GM23338 (cell line): ENCODE data around the gene TPRG1. TPM values are rescaled to one million over a fixed set of nuclear protein-coding genes. Genes with fewer than 3 reads are reported as not detected.

Experiments
- ATAC-seq: fragments of 200-7000 bp; cut with Tn5 transposase; 3 replicates; pipeline ENCODE4 v1.9.1; 2020
- DNase-seq: peaks from one replicate; pipeline ENCODE4 v3.0.0-alpha.2; 2015; ENCODE audit warnings: low spot score
- H2AFZ ChIP-seq: fragments of 200-600 bp; sonication (generic); 2 replicates; pipeline ENCODE4 v1.8.0; 2016; ENCODE audit warnings: antibody characterized with exemption, mild to moderate bottlenecking, moderate library complexity
- H3F3A ChIP-seq: fragments of 200-600 bp; sonication (generic); replicated peaks from 2 replicates; pipeline ENCODE4 v1.8.0; 2017; ENCODE audit warnings: antibody characterized with exemption, mixed run types, low read depth
- H3K27ac ChIP-seq: fragments of 200-600 bp; sonication (generic); 2 replicates; pipeline ENCODE4 v1.6.1; 2016; ENCODE audit warnings: low read depth
- H3K27me3 ChIP-seq: fragments of 200-600 bp; sonication (generic); 2 replicates; pipeline ENCODE4 v1.8.0; 2016; ENCODE audit warnings: mild to moderate bottlenecking, mixed run types, moderate library complexity; ENCODE audit not compliant: insufficient read depth
- H3K36me3 ChIP-seq: fragments of 200-600 bp; sonication (generic); 2 replicates; pipeline ENCODE4 v1.8.0; 2016; ENCODE audit warnings: mild to moderate bottlenecking; ENCODE audit not compliant: insufficient read depth
- H3K4me1 ChIP-seq: fragments of 200-600 bp; sonication (generic); 2 replicates; pipeline ENCODE4 v1.8.0; 2016; ENCODE audit warnings: mild to moderate bottlenecking, moderate library complexity; ENCODE audit not compliant: insufficient read depth
- H3K4me2 ChIP-seq: fragments of 200-600 bp; sonication (generic); 2 replicates; pipeline ENCODE4 v1.7.1; 2017; ENCODE audit warnings: mixed run types
- H3K4me3 ChIP-seq: fragments of 200-600 bp; sonication (generic); 2 replicates; pipeline ENCODE4 v1.6.1; 2016; ENCODE audit warnings: mixed run types
- H3K79me2 ChIP-seq: fragments of 200-600 bp; sonication (generic); replicated peaks from 2 replicates; pipeline ENCODE4 v1.8.0; 2017; ENCODE audit warnings: mild to moderate bottlenecking; ENCODE audit not compliant: insufficient read depth
- H3K9me2 ChIP-seq: fragments of 200-600 bp; sonication (generic); 2 replicates; pipeline ENCODE4 v1.8.0; 2017; ENCODE audit not compliant: insufficient read depth
- H4K20me1 ChIP-seq: fragments of 200-600 bp; sonication (generic); replicated peaks from 2 replicates; pipeline ENCODE4 v1.8.0; 2017; ENCODE audit warnings: mild to moderate bottlenecking; ENCODE audit not compliant: insufficient read depth
- H3K27ac Mint-ChIP-seq: 2 replicates; pipeline ENCODE4 v1.8.0; 2020; ENCODE audit warnings: inconsistent platforms, mild to moderate bottlenecking, moderate library complexity, mixed read lengths
- H3K27me3 Mint-ChIP-seq: 3 replicates; pipeline ENCODE4 v1.8.0; 2022; ENCODE audit warnings: low read depth, mild to moderate bottlenecking, moderate library complexity, mixed read lengths, inconsistent platforms; ENCODE audit not compliant: insufficient read depth, poor library complexity
- H3K36me3 Mint-ChIP-seq: 3 replicates; pipeline ENCODE4 v1.8.0; 2021; ENCODE audit warnings: low read depth, mild to moderate bottlenecking, inconsistent platforms, moderate library complexity, mixed read lengths
- H3K4me1 Mint-ChIP-seq: 3 replicates; pipeline ENCODE4 v1.8.0; 2020; ENCODE audit warnings: mild to moderate bottlenecking, inconsistent platforms, mixed read lengths
- H3K4me3 Mint-ChIP-seq: 3 replicates; pipeline ENCODE4 v1.8.0; 2021; ENCODE audit warnings: moderate library complexity, mild to moderate bottlenecking, inconsistent platforms, mixed read lengths
- H3K9me3 Mint-ChIP-seq: 3 replicates; pipeline ENCODE4 v1.8.0; 2020; ENCODE audit warnings: moderate library complexity, mild to moderate bottlenecking, inconsistent platforms, mixed read lengths
- polyA plus RNA-seq: library from polyadenylated mRNA; unstranded; fragments of >200 nt; fragmentation: Nextera tagmentation; extraction: Ambion mirVana; gene quantifications from 2 replicates; pipeline ENCODE4 v1.2.1, GENCODE V29; 2016
- total RNA-seq: library from RNA; depleted of rRNA; stranded (reverse); fragments of >200 nt; shearing (Covaris generic); gene quantifications from 2 replicates; pipeline ENCODE4 v1.2.3, GENCODE V29; 2014
- TF ChIP-seq, protein P1 (sequence below): fragments of 250-450 bp; sonication (Bioruptor Pico); IDR thresholded peaks from 2 replicates; pipeline ENCODE4 v1.5.0; 2020; ENCODE audit warnings: mild to moderate bottlenecking, moderate library complexity
- TF ChIP-seq, protein P2 (sequence below), 2 experiments: fragments of 200-600 bp in 1 of 2; sonication (generic) in 1 of 2; conservative IDR thresholded peaks; 2 replicates each; pipeline versions ENCODE4 v1.5.1 to v1.6.1; 2016 to 2017; ENCODE audit warnings: antibody characterized with exemption in 2 of 2, low read depth in 2 of 2, mild to moderate bottlenecking in 2 of 2, moderate library complexity in 1 of 2

TPRG1 gene
- total and polyA plus RNA-seq, 2 experiments from 2014 or later: 0.74 to 1.7 TPM

DNA sequence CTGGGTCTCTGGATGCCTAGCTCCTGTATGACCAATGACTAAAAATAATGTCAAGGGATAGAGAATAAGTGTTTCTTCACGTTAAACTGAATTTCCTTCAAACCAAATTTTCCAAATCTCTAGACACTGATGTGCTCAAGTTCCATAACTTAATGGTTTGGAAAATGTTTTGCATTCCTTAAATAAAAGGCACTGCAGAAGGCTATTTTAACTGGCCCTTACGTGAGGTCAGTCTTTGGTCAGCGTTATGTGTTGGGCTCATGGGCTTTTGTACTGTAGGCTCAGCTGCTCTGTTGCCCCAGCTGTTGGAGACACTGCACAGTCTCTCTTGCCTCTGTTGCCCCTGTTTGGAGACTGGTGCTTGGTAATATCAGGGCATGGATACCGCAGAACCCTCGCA is 188.5 kb downstream of the TPRG1 start:
- Histone ChIP-seq H4K20me1 (no peaks in the 10 kb centered on the region), H3K4me2 (no peak overlapping the region), H3K79me2 (no peaks in the 10 kb centered on the region), H3K27me3 (no peaks in the 10 kb centered on the region), H3K4me3 (no peak overlapping the region), H2AFZ (no peak overlapping the region), H3K9me2 (no peaks in the 10 kb centered on the region), H3K36me3 (no peaks in the 10 kb centered on the region), H3K27ac (no peak overlapping the region), H3K4me1 (peaks cover 9% of the 10 kb centered on the region), H3F3A (no peaks in the 10 kb centered on the region)
- ATAC-seq (no peak), DNase-seq (no peak)
- TF ChIP-seq, protein P1, sequence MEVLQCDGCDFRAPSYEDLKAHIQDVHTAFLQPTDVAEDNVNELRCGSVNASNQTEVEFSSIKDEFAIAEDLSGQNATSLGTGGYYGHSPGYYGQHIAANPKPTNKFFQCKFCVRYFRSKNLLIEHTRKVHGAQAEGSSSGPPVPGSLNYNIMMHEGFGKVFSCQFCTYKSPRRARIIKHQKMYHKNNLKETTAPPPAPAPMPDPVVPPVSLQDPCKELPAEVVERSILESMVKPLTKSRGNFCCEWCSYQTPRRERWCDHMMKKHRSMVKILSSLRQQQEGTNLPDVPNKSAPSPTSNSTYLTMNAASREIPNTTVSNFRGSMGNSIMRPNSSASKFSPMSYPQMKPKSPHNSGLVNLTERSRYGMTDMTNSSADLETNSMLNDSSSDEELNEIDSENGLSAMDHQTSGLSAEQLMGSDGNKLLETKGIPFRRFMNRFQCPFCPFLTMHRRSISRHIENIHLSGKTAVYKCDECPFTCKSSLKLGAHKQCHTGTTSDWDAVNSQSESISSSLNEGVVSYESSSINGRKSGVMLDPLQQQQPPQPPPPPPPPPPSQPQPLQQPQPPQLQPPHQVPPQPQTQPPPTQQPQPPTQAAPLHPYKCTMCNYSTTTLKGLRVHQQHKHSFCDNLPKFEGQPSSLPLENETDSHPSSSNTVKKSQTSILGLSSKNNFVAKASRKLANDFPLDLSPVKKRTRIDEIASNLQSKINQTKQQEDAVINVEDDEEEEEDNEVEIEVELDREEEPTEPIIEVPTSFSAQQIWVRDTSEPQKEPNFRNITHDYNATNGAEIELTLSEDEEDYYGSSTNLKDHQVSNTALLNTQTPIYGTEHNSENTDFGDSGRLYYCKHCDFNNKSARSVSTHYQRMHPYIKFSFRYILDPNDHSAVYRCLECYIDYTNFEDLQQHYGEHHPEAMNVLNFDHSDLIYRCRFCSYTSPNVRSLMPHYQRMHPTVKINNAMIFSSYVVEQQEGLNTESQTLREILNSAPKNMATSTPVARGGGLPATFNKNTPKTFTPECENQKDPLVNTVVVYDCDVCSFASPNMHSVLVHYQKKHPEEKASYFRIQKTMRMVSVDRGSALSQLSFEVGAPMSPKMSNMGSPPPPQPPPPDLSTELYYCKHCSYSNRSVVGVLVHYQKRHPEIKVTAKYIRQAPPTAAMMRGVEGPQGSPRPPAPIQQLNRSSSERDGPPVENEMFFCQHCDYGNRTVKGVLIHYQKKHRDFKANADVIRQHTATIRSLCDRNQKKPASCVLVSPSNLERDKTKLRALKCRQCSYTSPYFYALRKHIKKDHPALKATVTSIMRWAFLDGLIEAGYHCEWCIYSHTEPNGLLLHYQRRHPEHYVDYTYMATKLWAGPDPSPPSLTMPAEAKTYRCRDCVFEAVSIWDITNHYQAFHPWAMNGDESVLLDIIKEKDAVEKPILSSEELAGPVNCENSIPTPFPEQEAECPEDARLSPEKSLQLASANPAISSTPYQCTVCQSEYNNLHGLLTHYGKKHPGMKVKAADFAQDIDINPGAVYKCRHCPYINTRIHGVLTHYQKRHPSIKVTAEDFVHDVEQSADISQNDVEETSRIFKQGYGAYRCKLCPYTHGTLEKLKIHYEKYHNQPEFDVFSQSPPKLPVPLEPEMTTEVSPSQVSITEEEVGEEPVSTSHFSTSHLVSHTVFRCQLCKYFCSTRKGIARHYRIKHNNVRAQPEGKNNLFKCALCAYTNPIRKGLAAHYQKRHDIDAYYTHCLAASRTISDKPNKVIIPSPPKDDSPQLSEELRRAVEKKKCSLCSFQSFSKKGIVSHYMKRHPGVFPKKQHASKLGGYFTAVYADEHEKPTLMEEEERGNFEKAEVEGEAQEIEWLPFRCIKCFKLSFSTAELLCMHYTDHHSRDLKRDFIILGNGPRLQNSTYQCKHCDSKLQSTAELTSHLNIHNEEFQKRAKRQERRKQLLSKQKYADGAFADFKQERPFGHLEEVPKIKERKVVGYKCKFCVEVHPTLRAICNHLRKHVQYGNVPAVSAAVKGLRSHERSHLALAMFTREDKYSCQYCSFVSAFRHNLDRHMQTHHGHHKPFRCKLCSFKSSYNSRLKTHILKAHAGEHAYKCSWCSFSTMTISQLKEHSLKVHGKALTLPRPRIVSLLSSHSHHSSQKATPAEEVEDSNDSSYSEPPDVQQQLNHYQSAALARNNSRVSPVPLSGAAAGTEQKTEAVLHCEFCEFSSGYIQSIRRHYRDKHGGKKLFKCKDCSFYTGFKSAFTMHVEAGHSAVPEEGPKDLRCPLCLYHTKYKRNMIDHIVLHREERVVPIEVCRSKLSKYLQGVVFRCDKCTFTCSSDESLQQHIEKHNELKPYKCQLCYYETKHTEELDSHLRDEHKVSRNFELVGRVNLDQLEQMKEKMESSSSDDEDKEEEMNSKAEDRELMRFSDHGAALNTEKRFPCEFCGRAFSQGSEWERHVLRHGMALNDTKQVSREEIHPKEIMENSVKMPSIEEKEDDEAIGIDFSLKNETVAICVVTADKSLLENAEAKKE (CRISPR knock-in tag): no peak
- Mint-ChIP-seq H3K36me3 (no peaks in the 10 kb centered on the region), H3K4me3 (no peak overlapping the region), H3K27ac (no peak overlapping the region), H3K27me3 (peaks cover 2% of the 10 kb centered on the region), H3K4me1 (peaks cover 7% of the 10 kb centered on the region), H3K9me3 (no peaks in the 10 kb centered on the region)

DNA sequence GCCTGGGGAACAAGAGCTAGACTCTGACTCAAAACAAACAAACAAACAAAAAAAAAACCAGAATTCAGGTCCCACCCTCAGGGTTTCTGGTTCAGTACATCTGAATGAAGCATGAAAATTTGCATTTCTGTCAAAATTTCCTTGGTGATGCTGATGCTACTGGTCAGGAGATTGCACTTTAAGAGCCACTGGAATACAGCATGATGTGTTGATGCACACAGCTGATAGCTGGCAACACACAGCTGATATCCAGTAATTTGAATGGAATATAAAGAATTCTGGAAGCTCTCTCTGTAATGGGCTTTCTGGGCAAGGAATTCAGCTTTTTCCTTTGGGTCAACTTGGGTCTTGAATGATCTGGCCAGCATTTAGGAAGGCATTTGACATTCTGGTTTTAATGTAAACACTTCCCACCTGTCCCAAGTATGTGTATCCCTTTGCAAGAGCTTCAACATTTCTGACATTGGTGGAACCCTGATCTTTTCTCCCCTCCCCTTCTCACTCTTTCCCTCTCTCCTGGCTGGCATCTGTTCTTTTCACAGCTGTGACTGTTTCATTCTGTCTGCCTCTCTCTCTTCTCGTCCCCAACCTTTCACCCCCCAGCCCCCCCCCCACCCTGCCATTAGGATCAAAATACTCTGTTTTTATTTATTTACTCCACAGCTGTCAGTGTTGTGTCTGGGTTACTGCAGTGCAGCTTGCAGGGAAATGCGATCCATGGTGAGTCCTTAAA is 189.5 kb downstream of the TPRG1 start:
- Mint-ChIP-seq H3K36me3 (no peaks in the 10 kb centered on the region), H3K4me3 (no peak overlapping the region), H3K4me1 (no peaks in the 10 kb centered on the region; the same call in 2 of the 3 replicates), H3K9me3 (no peaks in the 10 kb centered on the region), H3K27ac (no peak overlapping the region), H3K27me3 (peaks cover 7% of the 10 kb centered on the region)
- no peak overlapping the region for H3K4me3 ChIP-seq
- no peak overlapping the region for H3K4me2 ChIP-seq
- no peaks in the 10 kb centered on the region for H3K9me2 ChIP-seq
- H2AFZ ChIP-seq: no peak overlapping the region
- no peaks in the 10 kb centered on the region for H3F3A ChIP-seq
- H3K36me3 ChIP-seq: no peaks in the 10 kb centered on the region
- H3K27me3 ChIP-seq: no peaks in the 10 kb centered on the region
- DNase-seq (no peak), ATAC-seq (no peak)
- H3K27ac ChIP-seq: no peak overlapping the region
- H4K20me1 ChIP-seq: no peaks in the 10 kb centered on the region
- no peaks in the 10 kb centered on the region for H3K79me2 ChIP-seq
- no peaks in the 10 kb centered on the region for H3K4me1 ChIP-seq
- TF ChIP-seq, protein P2, sequence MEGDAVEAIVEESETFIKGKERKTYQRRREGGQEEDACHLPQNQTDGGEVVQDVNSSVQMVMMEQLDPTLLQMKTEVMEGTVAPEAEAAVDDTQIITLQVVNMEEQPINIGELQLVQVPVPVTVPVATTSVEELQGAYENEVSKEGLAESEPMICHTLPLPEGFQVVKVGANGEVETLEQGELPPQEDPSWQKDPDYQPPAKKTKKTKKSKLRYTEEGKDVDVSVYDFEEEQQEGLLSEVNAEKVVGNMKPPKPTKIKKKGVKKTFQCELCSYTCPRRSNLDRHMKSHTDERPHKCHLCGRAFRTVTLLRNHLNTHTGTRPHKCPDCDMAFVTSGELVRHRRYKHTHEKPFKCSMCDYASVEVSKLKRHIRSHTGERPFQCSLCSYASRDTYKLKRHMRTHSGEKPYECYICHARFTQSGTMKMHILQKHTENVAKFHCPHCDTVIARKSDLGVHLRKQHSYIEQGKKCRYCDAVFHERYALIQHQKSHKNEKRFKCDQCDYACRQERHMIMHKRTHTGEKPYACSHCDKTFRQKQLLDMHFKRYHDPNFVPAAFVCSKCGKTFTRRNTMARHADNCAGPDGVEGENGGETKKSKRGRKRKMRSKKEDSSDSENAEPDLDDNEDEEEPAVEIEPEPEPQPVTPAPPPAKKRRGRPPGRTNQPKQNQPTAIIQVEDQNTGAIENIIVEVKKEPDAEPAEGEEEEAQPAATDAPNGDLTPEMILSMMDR (conservative IDR thresholded peaks at IDR 0.05; ENCODE audit: low read depth in 2 of 2): no peak
- TF ChIP-seq, protein P1 (CRISPR knock-in tag): no peak
